Placental pericyte (primary cell): ENCODE measurements around the gene VDR. TPM values are rescaled to one million over a fixed set of nuclear protein-coding genes. Genes with fewer than 3 reads are reported as not detected.

ENCODE experiments used
- total RNA-seq: library from RNA; depleted of rRNA; stranded (reverse); fragments of >200 nt; gene quantifications from 2 replicates; pipeline ENCODE4 v1.2.3, GENCODE V29; 2012

VDR gene
- 23.9 and 57.3 TPM in 2 replicates for total RNA-seq

GRCh38 chr12:47904713-47905709 is at the start of gene VDR:
TSS of gene VDR (minus strand) at chr12:47904994. CDS start at chr12:47879113, 25,881 bp downstream.

GRCh38 chr12:47819896-47820630 is 84.7 kb downstream of the VDR start, which contains the start of gene HDAC7:
TSS of gene HDAC7 (minus strand) at chr12:47819903. CDS start at chr12:47819785, 118 bp downstream.

Other genes starting within 250 kb of the VDR start
- gene RPAP3, start 199.0 kb downstream of the VDR start, total RNA-seq = 10.7 and 16.5 TPM in 2 replicates
- under 0.01 TPM in 1 of 2 replicates, not detected in the other for gene ENDOU, start 179.5 kb downstream of the VDR start, total RNA-seq
- gene RAPGEF3, start 146.1 kb downstream of the VDR start, total RNA-seq = 2.0 and 3.4 TPM in 2 replicates
- gene SLC48A1, start 131.8 kb downstream of the VDR start, total RNA-seq = 6.4 and 12.3 TPM in 2 replicates
- gene HDAC7, start 85.1 kb downstream of the VDR start, total RNA-seq = 38.7 and 60.4 TPM in 2 replicates
- gene TMEM106C, start 58.6 kb upstream of the VDR start, total RNA-seq = 62.2 and 107 TPM in 2 replicates
- 0.14 TPM in 1 of 2 replicates, not detected in the other for gene COL2A1, start 99.5 kb upstream of the VDR start, total RNA-seq
- 18.8 and 31.5 TPM in 2 replicates for gene SENP1, start 201.1 kb upstream of the VDR start, total RNA-seq
- gene PFKM, start 214.4 kb upstream of the VDR start, total RNA-seq = 53.0 and 63.9 TPM in 2 replicates